Hepatocyte (in vitro differentiated cells): ENCODE measurements around the gene CCDC68.

Experiments used
- CTCF ChIP-seq: fragments of 200-600 bp; sonication (generic); IDR thresholded peaks from 2 replicates; pipeline ENCODE4 v1.5.1; 2016; ENCODE audit warnings: antibody characterized with exemption, mild to moderate bottlenecking; ENCODE audit not compliant: poor library complexity
- EZH2 ChIP-seq: fragments of 200-600 bp; sonication (generic); IDR thresholded peaks from 2 replicates; pipeline ENCODE4 v1.6.1; 2016; ENCODE audit warnings: antibody characterized with exemption, mild to moderate bottlenecking, borderline replicate concordance

GRCh38 chr18:54906331-54907185, 52.7 kb downstream of the CCDC68 start:
- TF ChIP-seq CTCF (no peak), EZH2 (no peak)
